ENCODE measurements around the gene PRICKLE4. TPM values are rescaled to one million over a fixed set of nuclear protein-coding genes. Genes with fewer than 3 reads are reported as not detected.

Gene PRICKLE4
- total and polyA plus RNA-seq, 2 of the 13 experiments (the other 11 are each of a cell fraction or from before 2014, with no cell fraction given): 0.92 to 1.2 TPM

- no peak; the same call in 1 of the 2 replicates for TF ChIP-seq ATF6 (CRISPR knock-in tag; conservative IDR thresholded peaks at IDR 0.05)
- no peak for TF ChIP-seq MTA3 (CRISPR knock-in tag; IDR thresholded peaks at IDR 0.05)
- TF ChIP-seq MEIS2 (CRISPR knock-in tag; IDR thresholded peaks at IDR 0.05): peak; percentile 58
- 0 out of 2 replicates have a peak, but pooled peaks have one; percentile 14 for TF ChIP-seq TFE3 (CRISPR knock-in tag; IDR thresholded peaks at IDR 0.05)
- 0 out of 2 replicates have a peak, but pooled peaks have one; percentile 39 for TF ChIP-seq ZNF782 (CRISPR knock-in tag; IDR thresholded peaks at IDR 0.05; ENCODE audit: borderline replicate concordance)
- peak; percentile 52; the same call in 1 of the 2 replicates for TF ChIP-seq AKAP8 (CRISPR knock-in tag; IDR thresholded peaks at IDR 0.05)
- no peak; the same call in 1 of the 2 replicates for TF ChIP-seq ZNF724P (CRISPR knock-in tag; IDR thresholded peaks at IDR 0.05; ENCODE audit: borderline replicate concordance)
- TF ChIP-seq GABPB1 (CRISPR knock-in tag; IDR thresholded peaks at IDR 0.05): peak; percentile 93
- no peak for TF ChIP-seq ZFP36 (IDR thresholded peaks at IDR 0.05; ENCODE audit: borderline replicate concordance, low read depth, low read length, partially characterized antibody)
- TF ChIP-seq ZNF350 (CRISPR knock-in tag; IDR thresholded peaks at IDR 0.05; ENCODE audit: borderline replicate concordance, low read depth): peak; percentile 68
- TF ChIP-seq ATF7-NPFF (CRISPR knock-in tag; IDR thresholded peaks at IDR 0.05; ENCODE audit: low read depth): peak; percentile 82
- TF ChIP-seq MYNN (CRISPR knock-in tag; IDR thresholded peaks at IDR 0.05; ENCODE audit: low read depth): peak; percentile 53; the same call in 1 of the 2 replicates
- no peak for TF ChIP-seq SMARCC2 (IDR thresholded peaks at IDR 0.05)
- peak; percentile 92 for TF ChIP-seq HNRNPLL (IDR thresholded peaks at IDR 0.05; ENCODE audit: low read depth, low read length, poor library complexity, severe bottlenecking)
- peak; percentile 80 for TF ChIP-seq KAT8 (CRISPR knock-in tag; IDR thresholded peaks at IDR 0.05)
- peak; percentile 68; the same call in 1 of the 2 replicates for TF ChIP-seq TFAP4 (IDR thresholded peaks at IDR 0.05; ENCODE audit: borderline replicate concordance, low read depth)
- TF ChIP-seq GZF1 (CRISPR knock-in tag; IDR thresholded peaks at IDR 0.05): no peak
- TF ChIP-seq PPARG (CRISPR knock-in tag; conservative IDR thresholded peaks at IDR 0.05): peak; percentile 70; the same call in 1 of the 2 replicates
- peak; percentile 63 for TF ChIP-seq SOX5 (CRISPR knock-in tag; IDR thresholded peaks at IDR 0.05; ENCODE audit: borderline replicate concordance)
- TF ChIP-seq ELF3 (CRISPR knock-in tag; IDR thresholded peaks at IDR 0.05): peak; percentile 74
- no peak for TF ChIP-seq ZNF276 (CRISPR knock-in tag; IDR thresholded peaks at IDR 0.05; ENCODE audit: low read depth)
- TF ChIP-seq PHB2 (IDR thresholded peaks at IDR 0.05; ENCODE audit: partially characterized antibody): no peak
Observed at GRCh38 chr6:41735427-41736185, 45.0 kb upstream of the PRICKLE4 start, which contains the start of gene TFEB (continued).

Data from HepG2 (cell line).